22Rv1 (cell line): Measurements from ENCODE around the gene STXBP6.

Experiments
- ZFX ChIP-seq: fragments of 450-650 bp; IDR thresholded peaks from 2 replicates; pipeline ENCODE4 v1.6.1; 2017; ENCODE audit warnings: antibody characterized with exemption, borderline replicate concordance
- TF ChIP-seq, protein P1 (sequence below): fragments of 450-650 bp; IDR thresholded peaks from 2 replicates; pipeline ENCODE4 v1.5.1; 2017; ENCODE audit warnings: mild to moderate bottlenecking

DNA sequence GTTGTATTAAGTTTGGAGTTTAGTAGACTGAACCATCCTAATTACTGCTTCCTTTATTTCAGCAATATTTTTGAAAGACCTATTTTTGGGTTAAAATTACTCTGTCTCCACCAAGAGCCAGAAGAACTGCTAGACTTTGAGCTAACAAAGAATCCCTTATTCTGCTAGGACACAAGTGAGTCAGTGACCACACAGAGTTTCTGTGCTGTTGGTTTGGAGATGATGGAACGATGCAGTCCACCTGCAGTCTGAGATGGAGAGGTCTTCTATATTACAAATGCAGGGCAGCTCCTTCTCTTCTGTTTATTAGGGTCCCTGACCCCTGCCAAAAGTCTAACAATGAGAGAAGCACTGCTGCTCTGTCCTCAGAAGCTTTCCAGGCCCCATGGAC is 6.7 kb upstream of the STXBP6 start:
- TF ChIP-seq, protein P1, sequence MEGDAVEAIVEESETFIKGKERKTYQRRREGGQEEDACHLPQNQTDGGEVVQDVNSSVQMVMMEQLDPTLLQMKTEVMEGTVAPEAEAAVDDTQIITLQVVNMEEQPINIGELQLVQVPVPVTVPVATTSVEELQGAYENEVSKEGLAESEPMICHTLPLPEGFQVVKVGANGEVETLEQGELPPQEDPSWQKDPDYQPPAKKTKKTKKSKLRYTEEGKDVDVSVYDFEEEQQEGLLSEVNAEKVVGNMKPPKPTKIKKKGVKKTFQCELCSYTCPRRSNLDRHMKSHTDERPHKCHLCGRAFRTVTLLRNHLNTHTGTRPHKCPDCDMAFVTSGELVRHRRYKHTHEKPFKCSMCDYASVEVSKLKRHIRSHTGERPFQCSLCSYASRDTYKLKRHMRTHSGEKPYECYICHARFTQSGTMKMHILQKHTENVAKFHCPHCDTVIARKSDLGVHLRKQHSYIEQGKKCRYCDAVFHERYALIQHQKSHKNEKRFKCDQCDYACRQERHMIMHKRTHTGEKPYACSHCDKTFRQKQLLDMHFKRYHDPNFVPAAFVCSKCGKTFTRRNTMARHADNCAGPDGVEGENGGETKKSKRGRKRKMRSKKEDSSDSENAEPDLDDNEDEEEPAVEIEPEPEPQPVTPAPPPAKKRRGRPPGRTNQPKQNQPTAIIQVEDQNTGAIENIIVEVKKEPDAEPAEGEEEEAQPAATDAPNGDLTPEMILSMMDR = no peak
- TF ChIP-seq ZFX = no peak
